HepG2 (cell line): ENCODE measurements around the gene IVD. TPM values are rescaled to one million over a fixed set of nuclear protein-coding genes. Genes with fewer than 3 reads are reported as not detected.

ENCODE experiments used
- ATAC-seq: fragments of 200-7000 bp; cut with Tn5 transposase; 3 replicates; pipeline ENCODE4 v1.9.1; 2020; ENCODE audit warnings: mild to moderate bottlenecking, moderate library complexity
- BruUV-seq: library from RNA; stranded (reverse); fragments of 400-500 nt; replicated peaks from 2 replicates; lab custom pipeline; 2021; lab: Mats Ljungman, UMichigan
- CTCF ChIA-PET: fragments of 300-600 bp; formaldehyde crosslinking; extraction: SDS; loops from one replicate; lab custom pipeline; 2021; ENCODE audit warnings: low total read pairs, inconsistent platforms, low intra/inter-chr PET ratio; lab: Yijun Ruan, JAX
- POLR2A ChIA-PET: fragments of 350-600 bp; sonication (Branson Sonifier 250); formaldehyde crosslinking; loops from one replicate; lab custom pipeline; 2020; ENCODE audit warnings: antibody characterized with exemption, inconsistent platforms; lab: Yijun Ruan, JAX
- DNase-seq: peaks from one replicate; pipeline ENCODE4 v3.0.0-alpha.2; 2015; ENCODE audit warnings: low spot score
- FAIRE-seq: peaks from 3 replicates; lab custom pipeline; 2011; peaks lifted over from hg19 to GRCh38; lab: Jason Lieb, UNC
- H2AFZ ChIP-seq: one replicate; pipeline ENCODE4 v1.6.1; 2011; ENCODE audit warnings: low read length, inconsistent platforms
- H3K27ac ChIP-seq: fragments of 300-600 bp; 3 replicates; pipeline ENCODE4 v1.8.0; 2011; ENCODE audit warnings: mixed run types, mild to moderate bottlenecking, mixed read lengths, low read length, inconsistent platforms; ENCODE audit not compliant: insufficient read depth; ENCODE audit errors: extremely low read length
- H3K27me3 ChIP-seq, 2 experiments: fragments of 200-600 bp in 1 of 2; 2 replicates in 1 of 2; 3 replicates in 1 of 2; pipeline versions ENCODE4 v1.6.0 to v1.8.0; 2011; ENCODE audit warnings: low read length in 2 of 2, mild to moderate bottlenecking in 2 of 2, moderate library complexity in 2 of 2, inconsistent platforms in 1 of 2; ENCODE audit not compliant: insufficient read depth in 2 of 2, control insufficient read depth in 1 of 2
- H3K36me3 ChIP-seq, 2 experiments: fragments of 200-600 bp in 1 of 2; replicated peaks in 1 of 2; 2 replicates in 1 of 2; 3 replicates in 1 of 2; pipeline versions ENCODE4 v1.5.1 to v1.8.0; 2011; ENCODE audit warnings: low read length in 2 of 2, inconsistent platforms in 1 of 2; ENCODE audit not compliant: insufficient read depth in 2 of 2, control insufficient read depth in 1 of 2
- H3K4me1 ChIP-seq: 2 replicates; pipeline ENCODE4 v1.5.1; 2012; ENCODE audit warnings: low read length, inconsistent platforms; ENCODE audit not compliant: insufficient read depth
- H3K4me2 ChIP-seq: 2 replicates; pipeline ENCODE4 v1.6.0; 2011; ENCODE audit warnings: low read depth, low read length, inconsistent platforms
- H3K4me3 ChIP-seq, 3 experiments: fragments of 200-600 bp in 1 of 3; sonication (generic), shearing (Covaris generic) in 1 of 3; replicated peaks in 1 of 3; 2 replicates each; pipeline ENCODE4 v1.5.1; 2011 to 2016; ENCODE audit warnings: low read length in 3 of 3, inconsistent platforms in 2 of 3, low read depth in 2 of 3, mild to moderate bottlenecking in 2 of 3, control low read depth in 1 of 3, mixed read lengths in 1 of 3; ENCODE audit not compliant: insufficient read depth in 1 of 3
- H3K79me2 ChIP-seq: one replicate; pipeline ENCODE4 v1.6.1; 2011; ENCODE audit warnings: low read length, inconsistent platforms; ENCODE audit not compliant: insufficient read depth
- H3K9ac ChIP-seq: 2 replicates; pipeline ENCODE4 v1.6.0; 2011; ENCODE audit warnings: mild to moderate bottlenecking, low read depth, low read length, inconsistent platforms; ENCODE audit not compliant: insufficient read depth
- H3K9me3 ChIP-seq: 2 replicates; pipeline ENCODE4 v1.5.1; 2012; ENCODE audit warnings: mild to moderate bottlenecking, low read length
- H4K20me1 ChIP-seq: 2 replicates; pipeline ENCODE4 v1.6.0; 2011; ENCODE audit warnings: inconsistent platforms, mild to moderate bottlenecking, low read length, moderate library complexity; ENCODE audit not compliant: insufficient read depth
- AGO2 ChIP-seq: fragments of 200-400 bp; formaldehyde crosslinking; optimal IDR thresholded peaks from 2 replicates; pipeline ENCODE3; 2017; ENCODE audit warnings: mild to moderate bottlenecking, low read depth, low read length, moderate library complexity
- HMG20A ChIP-seq: IDR thresholded peaks from 2 replicates; pipeline ENCODE4 v1.6.1; 2016; ENCODE audit warnings: borderline replicate concordance
- HOXD1 ChIP-seq: sonication (generic); formaldehyde crosslinking; IDR thresholded peaks from 2 replicates; pipeline ENCODE4 v1.5.0; 2020; ENCODE audit warnings: missing genetic modification reagents
- RBFOX2 ChIP-seq: fragments of 200-400 bp; formaldehyde crosslinking; IDR thresholded peaks from 2 replicates; pipeline ENCODE4 v1.6.1; 2017; ENCODE audit warnings: low read depth, mild to moderate bottlenecking, low read length
- ZBTB7A ChIP-seq: sonication (generic); formaldehyde crosslinking; IDR thresholded peaks from 2 replicates; pipeline ENCODE4 v1.8.0; 2022; ENCODE audit warnings: mild to moderate bottlenecking, missing genetic modification reagents
- ZZZ3 ChIP-seq: sonication (generic); formaldehyde crosslinking; IDR thresholded peaks from 2 replicates; pipeline ENCODE4 v1.4.0; 2020; ENCODE audit warnings: missing genetic modification reagents, mild to moderate bottlenecking, borderline replicate concordance
- WGBS: methylation state at CpG from one replicate; pipeline ENCODE4 v1.1.6; 2017; ENCODE audit warnings: low lambda C conversion rate; 5-methylcytosine and 5-hydroxymethylcytosine counted together
- in situ Hi-C: cut with HindIII; loops from 2 replicates; pipeline ENCODE4 v1.10.0; 2017; ENCODE audit warnings: low pct_unique_long_range_greater_than_20kb; ENCODE audit not compliant: extremely low pct_ligation_motif_present
- intact Hi-C: fragments of 100-400 bp; cut with micrococcal nuclease; formaldehyde crosslinking; loops from one replicate; pipeline ENCODE4 v1.10.0; 2022; ENCODE audit not compliant: unreplicated experiment
- polyA plus RNA-seq, 8 experiments: library from polyadenylated mRNA; depleted of rRNA in 3 of 8; stranded (reverse) in 7 of 8; unstranded in 1 of 8; fragments of >200 nt; fragmentation: Illumina TruSeq in 4 of 8; extraction: Trizol in 4 of 8; gene quantifications; 2 replicates each; pipeline versions ENCODE4 v1.2.1 to v1.2.3, GENCODE V29; 2011 to 2016; ENCODE audit warnings: low read depth in 4 of 8, missing spikeins in 1 of 8, mixed read lengths in 1 of 8; ENCODE audit not compliant: insufficient read depth in 1 of 8
- total RNA-seq, 5 experiments: library from RNA; depleted of rRNA; stranded (reverse); fragments of >200 nt; fragmentation: Illumina TruSeq; extraction: Trizol; gene quantifications; 2 replicates each; pipeline ENCODE4 v1.2.3, GENCODE V29; 2016; ENCODE audit warnings: low read depth in 1 of 5
- TF ChIP-seq, protein P1 (sequence below): sonication (generic); formaldehyde crosslinking; IDR thresholded peaks from 2 replicates; pipeline ENCODE4 v1.4.0; 2020; ENCODE audit warnings: missing genetic modification reagents

IVD gene
- total and polyA plus RNA-seq, 2 of the 13 experiments (the other 11 are each of a cell fraction or from before 2014, with no cell fraction given) = 48.0 to 53.9 TPM

DNA sequence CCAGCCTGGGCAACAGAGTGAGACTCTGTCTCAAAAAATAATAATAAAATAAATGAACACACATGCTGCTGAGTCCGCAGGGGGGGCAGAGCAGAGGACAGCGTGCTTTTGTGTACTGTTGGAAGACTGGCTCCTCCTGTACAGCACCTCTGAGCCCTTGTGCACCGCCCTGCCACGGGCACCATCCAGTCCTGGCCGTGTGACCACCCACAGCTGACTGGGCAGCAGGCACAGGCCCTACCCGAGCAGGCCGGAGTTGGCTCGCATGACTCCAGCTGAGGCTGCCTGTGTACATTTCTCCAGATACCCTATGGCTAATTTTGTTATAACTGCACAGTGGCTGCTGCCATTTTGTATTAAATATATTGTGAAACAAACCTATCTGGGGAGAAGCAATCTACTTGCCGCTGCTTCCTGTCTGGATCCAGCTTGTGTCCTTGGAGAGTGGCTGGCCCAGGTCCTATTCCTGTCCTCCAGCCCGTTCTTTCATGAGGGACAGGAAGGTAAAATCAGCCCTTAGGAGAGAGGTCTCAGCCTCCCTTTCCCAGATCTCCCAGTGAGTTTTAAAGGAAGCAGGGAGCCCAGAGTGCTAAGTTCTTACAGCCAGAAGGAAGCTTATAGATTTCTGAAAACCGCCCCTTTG lies 14.6 kb downstream of the IVD start:
- ChIA-PET CTCF (interaction anchor here (2.5 to 3.9 kb wide), 2 partner anchors 51 to 99 kb away, joined by 13 to 32 read pairs; no protein-coding TSS in a partner anchor), POLR2A (interaction anchor here (1.3 to 1.8 kb wide), 2 partner anchors 15 to 52 kb away, joined by 4 to 5 read pairs; partner anchors contain the start of gene IVD)
- H3K4me1 ChIP-seq = peaks cover 10% of the 10 kb centered on the region
- FAIRE-seq (no peak), ATAC-seq (no peak), DNase-seq (no peak)
- peaks cover 2 to 23% of the 10 kb centered on the region in 2 experiments; a peak in 4 of 5 replicates for H3K36me3 ChIP-seq
- intact Hi-C loops = loop anchor here (2.0 to 5.0 kb wide), 2 partner anchors 79 to 98 kb away; partner anchors contain the start of genes CCDC9B and INAFM2
- H3K9ac ChIP-seq = no peak overlapping the region
- H3K9me3 ChIP-seq = no peaks in the 10 kb centered on the region
- no peak overlapping the region for H3K27ac ChIP-seq
- 95% methylated on average over 6 of the region's 11 CpGs for WGBS
- in situ Hi-C loops = loop anchor here (5.0 kb wide), 1 partner anchor 73 kb away; no protein-coding TSS in a partner anchor
- H3K4me2 ChIP-seq = no peak overlapping the region
- H3K79me2 ChIP-seq = no peaks in the 10 kb centered on the region
- H3K4me3 ChIP-seq = no peak overlapping the region
- no TSS peak for BruUV-seq
- H3K27me3 ChIP-seq = no peaks in the 10 kb centered on the region; a peak in 1 of 5 replicates
- H4K20me1 ChIP-seq = no peaks in the 10 kb centered on the region; the same call in 1 of the 2 replicates
- TF ChIP-seq ZZZ3 (CRISPR knock-in tag) (no peak), AGO2 (peak; percentile 70), ZBTB7A (CRISPR knock-in tag) (no peak), RBFOX2 (peak; percentile 52), HMG20A (CRISPR knock-in tag) (no peak), HOXD1 (no peak)
- TF ChIP-seq, protein P1, sequence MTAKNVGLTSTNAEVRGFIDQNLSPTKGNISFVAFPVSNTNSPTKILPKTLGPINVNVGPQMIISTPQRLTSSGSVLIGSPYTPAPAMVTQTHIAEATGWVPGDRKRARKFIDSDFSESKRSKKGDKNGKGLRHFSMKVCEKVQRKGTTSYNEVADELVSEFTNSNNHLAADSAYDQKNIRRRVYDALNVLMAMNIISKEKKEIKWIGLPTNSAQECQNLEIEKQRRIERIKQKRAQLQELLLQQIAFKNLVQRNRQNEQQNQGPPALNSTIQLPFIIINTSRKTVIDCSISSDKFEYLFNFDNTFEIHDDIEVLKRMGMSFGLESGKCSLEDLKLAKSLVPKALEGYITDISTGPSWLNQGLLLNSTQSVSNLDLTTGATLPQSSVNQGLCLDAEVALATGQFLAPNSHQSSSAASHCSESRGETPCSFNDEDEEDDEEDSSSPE (CRISPR knock-in tag) = no peak
- H2AFZ ChIP-seq = no peak overlapping the region
